IMR-90 (cell line): ENCODE data around the gene NGEF. TPM values are rescaled to one million over a fixed set of nuclear protein-coding genes. Genes with fewer than 3 reads are reported as not detected.

Experiments
- ATAC-seq: fragments of 200-7000 bp; cut with Tn5 transposase; 2 replicates; pipeline ENCODE4 v1.9.1; 2020; ENCODE audit warnings: low read depth, mild to moderate bottlenecking, moderate library complexity
- BruUV-seq: library from RNA; stranded (reverse); fragments of 400-500 nt; replicated peaks from 2 replicates; lab custom pipeline; 2021; lab: Mats Ljungman, UMichigan
- CTCF ChIA-PET: fragments of 300-600 bp; formaldehyde crosslinking; extraction: SDS; loops from one replicate; lab custom pipeline; 2021; ENCODE audit warnings: antibody characterized with exemption; lab: Yijun Ruan, JAX
- POLR2A ChIA-PET: fragments of 300-600 bp; sonication (Branson Sonifier 250); formaldehyde crosslinking; loops from one replicate; lab custom pipeline; 2022; ENCODE audit warnings: antibody characterized with exemption; ENCODE audit not compliant: unreplicated experiment; lab: Charles Lee
- DNase-seq: peaks from one replicate; pipeline ENCODE4 v3.0.0; 2013
- H2AFZ ChIP-seq: replicated peaks from 2 replicates; pipeline ENCODE3; 2013; ENCODE audit warnings: low read length, mild to moderate bottlenecking; ENCODE audit not compliant: poor library complexity
- H2AK5ac ChIP-seq: 2 replicates; pipeline ENCODE4 v1.6.1; 2013; ENCODE audit warnings: low read depth, low read length, inconsistent platforms
- H2AK9ac ChIP-seq: replicated peaks from 2 replicates; pipeline ENCODE3; 2013; ENCODE audit warnings: mild to moderate bottlenecking, low read depth, low read length, moderate library complexity; ENCODE audit not compliant: poor library complexity
- H2BK120ac ChIP-seq: 2 replicates; pipeline ENCODE4 v1.6.1; 2013; ENCODE audit warnings: low read depth, low read length, inconsistent platforms
- H2BK15ac ChIP-seq: 3 replicates; pipeline ENCODE4 v1.6.1; 2013; ENCODE audit warnings: low read depth, low read length, inconsistent platforms
- H2BK20ac ChIP-seq: 2 replicates; pipeline ENCODE4 v1.6.1; 2013; ENCODE audit warnings: low read depth, mild to moderate bottlenecking, inconsistent platforms, low read length, moderate library complexity
- H2BK5ac ChIP-seq: 2 replicates; pipeline ENCODE4 v1.6.1; 2013; ENCODE audit warnings: mild to moderate bottlenecking, low read depth, low read length, inconsistent platforms; ENCODE audit not compliant: poor library complexity, severe bottlenecking
- H3K14ac ChIP-seq: replicated peaks from 2 replicates; pipeline ENCODE4 v1.6.1; 2013; ENCODE audit warnings: low read depth, low read length, inconsistent platforms
- H3K18ac ChIP-seq: 2 replicates; pipeline ENCODE4 v1.6.1; 2013; ENCODE audit warnings: low read depth, low read length, control low read depth
- H3K23ac ChIP-seq: 2 replicates; pipeline ENCODE4 v1.6.1; 2013; ENCODE audit warnings: low read depth, low read length, inconsistent platforms
- H3K27ac ChIP-seq: 2 replicates; pipeline ENCODE4 v1.5.1; 2013; ENCODE audit warnings: mild to moderate bottlenecking, control low read depth, low read length; ENCODE audit not compliant: insufficient read depth
- H3K27me3 ChIP-seq: 2 replicates; pipeline ENCODE4 v1.6.1; 2013; ENCODE audit warnings: low read length; ENCODE audit not compliant: control insufficient read depth, insufficient read depth
- H3K36me3 ChIP-seq: 2 replicates; pipeline ENCODE4 v1.6.1; 2013; ENCODE audit warnings: low read length, mixed read lengths; ENCODE audit not compliant: control insufficient read depth, insufficient read depth
- H3K4ac ChIP-seq: 2 replicates; pipeline ENCODE4 v1.6.1; 2013; ENCODE audit warnings: low read depth, low read length, inconsistent platforms
- H3K4me1 ChIP-seq: 2 replicates; pipeline ENCODE4 v1.6.1; 2013; ENCODE audit warnings: low read length, mixed read lengths; ENCODE audit not compliant: control insufficient read depth, insufficient read depth
- H3K4me2 ChIP-seq: 2 replicates; pipeline ENCODE4 v1.6.1; 2013; ENCODE audit warnings: low read depth, mild to moderate bottlenecking, control low read depth, low read length, moderate library complexity
- H3K4me3 ChIP-seq: 2 replicates; pipeline ENCODE4 v1.5.1; 2013; ENCODE audit warnings: low read depth, mild to moderate bottlenecking, control low read depth, low read length, moderate library complexity; ENCODE audit not compliant: insufficient read depth
- H3K56ac ChIP-seq: 2 replicates; pipeline ENCODE4 v1.6.1; 2013; ENCODE audit warnings: low read length, inconsistent platforms; ENCODE audit not compliant: insufficient read depth; ENCODE audit errors: extremely low read depth
- H3K79me1 ChIP-seq, 2 experiments: 2 replicates each; pipeline ENCODE4 v1.6.1; 2013; ENCODE audit warnings: low read length in 2 of 2, inconsistent platforms in 1 of 2, low read depth in 1 of 2
- H3K9ac ChIP-seq: 2 replicates; pipeline ENCODE4 v1.6.1; 2013; ENCODE audit warnings: low read depth, low read length, control low read depth
- H3K9me1 ChIP-seq: 2 replicates; pipeline ENCODE4 v1.6.1; 2013; ENCODE audit warnings: low read length, inconsistent platforms; ENCODE audit not compliant: insufficient read depth
- H3K9me3 ChIP-seq: 2 replicates; pipeline ENCODE4 v1.6.1; 2013; ENCODE audit warnings: low read length; ENCODE audit not compliant: control insufficient read depth, insufficient read depth
- H4K20me1 ChIP-seq: 2 replicates; pipeline ENCODE4 v1.6.1; 2013; ENCODE audit warnings: low read length, inconsistent platforms; ENCODE audit not compliant: insufficient read depth
- H4K5ac ChIP-seq: 2 replicates; pipeline ENCODE4 v1.6.1; 2013; ENCODE audit warnings: mild to moderate bottlenecking, low read depth, low read length, control low read depth
- H4K8ac ChIP-seq, 2 experiments: 2 replicates each; pipeline ENCODE4 v1.6.1; 2013; ENCODE audit warnings: low read depth in 2 of 2, low read length in 2 of 2, control low read depth in 1 of 2, inconsistent platforms in 1 of 2
- H4K91ac ChIP-seq: 2 replicates; pipeline ENCODE4 v1.6.1; 2013; ENCODE audit warnings: low read depth, low read length, inconsistent platforms; ENCODE audit not compliant: insufficient read depth
- FOS ChIP-seq: fragments of 150-350 bp; IDR thresholded peaks from 2 replicates; pipeline ENCODE4 v1.6.1; 2016; ENCODE audit warnings: low read depth, low read length
- MAZ ChIP-seq: IDR thresholded peaks from 2 replicates; pipeline ENCODE4 v1.6.1; 2012; ENCODE audit warnings: low read depth, mild to moderate bottlenecking, low read length, improper control_type of control experiment, moderate library complexity, borderline replicate concordance
- NFE2L2 ChIP-seq: fragments of 150-350 bp; IDR thresholded peaks from 2 replicates; pipeline ENCODE4 v1.6.1; 2016; ENCODE audit warnings: low read depth, mild to moderate bottlenecking, low read length
- POLR2A ChIP-seq: IDR thresholded peaks from 2 replicates; pipeline ENCODE4 v1.6.1; 2012; ENCODE audit warnings: mild to moderate bottlenecking, low read depth, low read length
- RAD21 ChIP-seq: IDR thresholded peaks from 2 replicates; pipeline ENCODE4 v1.6.1; 2012; ENCODE audit warnings: low read length, improper control_type of control experiment
- RCOR1 ChIP-seq: IDR thresholded peaks from 2 replicates; pipeline ENCODE4 v1.6.1; 2012; ENCODE audit warnings: mild to moderate bottlenecking, low read length, improper control_type of control experiment; ENCODE audit not compliant: insufficient replicate concordance
- RFX5 ChIP-seq: IDR thresholded peaks from 2 replicates; pipeline ENCODE4 v1.8.0; 2012; ENCODE audit warnings: low read depth, mild to moderate bottlenecking, low read length, moderate library complexity
- SMC3 ChIP-seq: fragments of 150-350 bp; IDR thresholded peaks from 2 replicates; pipeline ENCODE4 v1.6.1; 2016; ENCODE audit warnings: low read depth, mild to moderate bottlenecking, antibody characterized with exemption, low read length, moderate library complexity
- WGBS, 2 experiments: methylation state at CpG; one replicate each; pipeline versions ENCODE4 v1.1.5 to v1.1.7; 2013; ENCODE audit warnings: missing lambda C conversion rate in 2 of 2; ENCODE audit not compliant: insufficient read length in 1 of 2; ENCODE audit errors: extremely low coverage in 2 of 2; 5-methylcytosine and 5-hydroxymethylcytosine counted together
- dilution Hi-C: fragments of 300-500 bp; cut with HindIII; formaldehyde crosslinking; loops from one replicate; pipeline ENCODE4 v1.14.3; 2018; ENCODE audit warnings: low sequenced_read_pairs; ENCODE audit not compliant: unreplicated experiment
- in situ Hi-C: fragments of 300-500 bp; cut with MboI; formaldehyde crosslinking; loops from 3 replicates; pipeline ENCODE4 v1.14.3; 2019; ENCODE audit warnings: low sequenced_read_pairs, inconsistent platforms, mixed read lengths
- intact Hi-C: fragments of 100-400 bp; cut with micrococcal nuclease; formaldehyde crosslinking; loops from 2 replicates; pipeline ENCODE4 v1.10.0; 2022
- polyA plus RNA-seq, 3 experiments: library from polyadenylated mRNA; depleted of rRNA; stranded (reverse); fragments of >200 nt; gene quantifications; 2 replicates each; pipeline ENCODE4 v1.2.3, GENCODE V29; 2012; ENCODE audit warnings: low replicate concordance in 1 of 3
- total RNA-seq: library from RNA; depleted of rRNA; stranded (reverse); fragments of >200 nt; gene quantifications from 2 replicates; pipeline ENCODE4 v1.2.3, GENCODE V29; 2012

NGEF gene
- total and polyA plus RNA-seq, 2 of the 4 experiments (the other 2 are of a cell fraction): 1.1 to 1.7 TPM

DNA sequence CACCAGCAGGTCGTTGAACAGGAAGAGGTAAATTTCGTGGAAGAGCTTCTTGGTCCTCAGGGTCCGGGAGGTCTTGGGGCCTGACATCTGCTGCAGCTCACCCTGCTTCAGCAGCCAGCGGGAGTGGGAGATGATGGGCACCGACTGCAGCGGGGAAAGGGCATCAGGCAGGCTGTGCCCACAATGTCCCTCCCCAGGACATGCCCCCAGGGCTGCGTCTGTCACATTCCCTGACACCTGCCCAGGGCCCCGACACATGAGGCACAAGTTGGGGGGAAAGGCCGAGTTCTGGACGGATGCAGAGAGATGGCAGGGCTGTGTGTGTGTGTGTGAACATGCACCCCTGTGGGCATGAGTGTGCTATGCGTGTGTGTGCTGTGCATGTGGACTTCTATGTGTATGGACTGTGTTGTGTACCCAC lies 129.0 kb downstream of the NGEF start:
- no peak overlapping the region for H3K4me2 ChIP-seq
- no peak overlapping the region for H4K5ac ChIP-seq
- H3K9ac ChIP-seq: no peak overlapping the region
- H3K27me3 ChIP-seq: peaks cover 6% of the 10 kb centered on the region; the same call in 1 of the 2 replicates
- H3K23ac ChIP-seq: no peak overlapping the region
- H2BK120ac ChIP-seq: no peak overlapping the region
- in situ Hi-C loops (no loop called here), intact Hi-C loops (no loop called here), dilution Hi-C loops (no loop called here)
- no peak overlapping the region for H4K8ac ChIP-seq
- H2AFZ ChIP-seq: no peak overlapping the region
- H2AK5ac ChIP-seq: no peak overlapping the region
- H4K91ac ChIP-seq: no peak overlapping the region
- ChIA-PET POLR2A (no interaction called here), CTCF (no interaction called here)
- ATAC-seq: no peak
- no peak overlapping the region for H2BK15ac ChIP-seq
- H2AK9ac ChIP-seq: no peak overlapping the region
- H3K14ac ChIP-seq: no peak overlapping the region
- H4K20me1 ChIP-seq: no peaks in the 10 kb centered on the region
- no peak for TF ChIP-seq RAD21
- no peak for TF ChIP-seq RCOR1
- TF ChIP-seq MAZ: no peak
- no peak for TF ChIP-seq FOS
- TF ChIP-seq SMC3: no peak
- TF ChIP-seq NFE2L2: no peak
- no peak for TF ChIP-seq RFX5
- no peak for TF ChIP-seq POLR2A
- no peak for DNase-seq
- no peaks in the 10 kb centered on the region for H3K4me1 ChIP-seq
- no TSS peak for BruUV-seq
- H2BK20ac ChIP-seq: no peak overlapping the region
- H3K9me1 ChIP-seq: peaks cover 7% of the 10 kb centered on the region; the same call in 1 of the 2 replicates
- H3K36me3 ChIP-seq: no peaks in the 10 kb centered on the region
- H3K56ac ChIP-seq: no peak overlapping the region
- H3K79me1 ChIP-seq: no peaks in the 10 kb centered on the region
- no peak overlapping the region for H3K27ac ChIP-seq
- no peak overlapping the region for H3K4me3 ChIP-seq
- no peak overlapping the region for H3K4ac ChIP-seq
- no peak overlapping the region for H2BK5ac ChIP-seq
- H3K18ac ChIP-seq: no peak overlapping the region
- no peaks in the 10 kb centered on the region for H3K9me3 ChIP-seq
- 80% methylated on average over 7 of the region's 11 CpGs; no CpG with 5 or more reads in 1 of the 2 experiments for WGBS, 2 experiments
